Muscle of arm (tissue), 12 donors: ENCODE data around the gene OR6S1. TPM values are rescaled to one million over a fixed set of nuclear protein-coding genes. Genes with fewer than 3 reads are reported as not detected.
"Not testable (repeated sequence)": the region's sequence is repeated elsewhere in the genome, so short reads cannot be mapped to it uniquely, and the experiment has no call there.

Source experiments
- DNase-seq: peaks from one replicate; pipeline ENCODE4 v3.0.0-alpha.2; 2013
- polyA plus RNA-seq, 12 donors: library from polyadenylated mRNA; unstranded; fragments of 120-200 nt; gene quantifications; one replicate each; pipeline ENCODE4 v1.2.1, GENCODE V29; 2013; ENCODE audit not compliant: insufficient read length in 12 of 12

The OR6S1 gene
- polyA plus RNA-seq, 12 donors = not detected

DNA sequence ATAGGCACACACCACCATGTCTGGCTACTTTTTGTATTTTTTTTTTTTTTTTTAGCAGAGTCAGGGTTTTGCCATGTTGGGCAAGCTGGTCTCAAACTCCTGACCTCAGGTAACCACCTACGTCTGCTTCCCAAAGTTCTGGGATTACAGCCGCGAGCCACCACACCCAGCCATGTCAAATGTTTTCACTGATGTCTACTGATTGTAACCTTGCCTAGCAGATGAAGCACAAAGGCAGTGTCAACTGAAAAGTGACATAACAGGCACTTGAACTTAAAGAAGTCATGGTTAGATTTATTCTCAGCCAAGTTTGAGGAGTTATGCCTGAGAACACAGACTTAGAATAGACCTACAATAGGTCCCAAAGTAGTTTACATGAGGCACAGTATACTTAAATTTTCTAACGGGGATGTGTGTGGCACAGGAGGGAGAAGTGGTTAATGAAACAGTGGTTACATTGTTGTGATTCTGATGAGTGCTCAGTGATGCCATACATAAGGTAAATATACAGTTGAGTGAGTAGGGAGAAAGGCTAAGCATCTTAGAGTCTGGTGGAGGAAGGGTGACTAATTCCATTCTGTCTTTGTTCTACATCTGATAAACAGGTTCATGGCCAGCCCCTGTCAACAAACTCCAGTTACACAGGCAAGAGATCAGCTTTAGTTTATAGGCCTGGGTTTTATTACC, 30.2 kb upstream of the OR6S1 start:
- no peak for DNase-seq

DNA sequence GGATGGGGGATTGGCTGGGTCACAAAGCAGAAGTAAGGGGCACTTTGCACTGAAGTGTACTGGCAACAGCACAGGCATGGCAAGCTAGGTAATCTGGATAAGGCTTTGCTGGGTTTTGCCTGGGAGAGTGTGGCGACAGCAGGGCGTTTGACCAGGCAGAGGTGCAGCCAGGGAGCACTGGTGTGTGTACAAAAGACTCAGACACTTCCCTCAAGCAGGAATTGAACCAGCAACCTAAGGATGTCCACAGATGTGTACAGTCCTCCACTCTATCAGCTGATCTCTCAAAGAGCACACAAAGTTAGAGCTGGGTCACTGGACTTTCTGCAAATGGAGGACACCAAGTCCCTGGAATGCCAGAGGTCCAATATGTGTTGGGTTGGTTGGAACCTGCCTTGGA, 27.5 kb upstream of the OR6S1 start:
- DNase-seq = no peak

- DNase-seq = no peak
Measured at GRCh38 chr14:20667957-20668356, 26.5 kb upstream of the OR6S1 start.

DNA sequence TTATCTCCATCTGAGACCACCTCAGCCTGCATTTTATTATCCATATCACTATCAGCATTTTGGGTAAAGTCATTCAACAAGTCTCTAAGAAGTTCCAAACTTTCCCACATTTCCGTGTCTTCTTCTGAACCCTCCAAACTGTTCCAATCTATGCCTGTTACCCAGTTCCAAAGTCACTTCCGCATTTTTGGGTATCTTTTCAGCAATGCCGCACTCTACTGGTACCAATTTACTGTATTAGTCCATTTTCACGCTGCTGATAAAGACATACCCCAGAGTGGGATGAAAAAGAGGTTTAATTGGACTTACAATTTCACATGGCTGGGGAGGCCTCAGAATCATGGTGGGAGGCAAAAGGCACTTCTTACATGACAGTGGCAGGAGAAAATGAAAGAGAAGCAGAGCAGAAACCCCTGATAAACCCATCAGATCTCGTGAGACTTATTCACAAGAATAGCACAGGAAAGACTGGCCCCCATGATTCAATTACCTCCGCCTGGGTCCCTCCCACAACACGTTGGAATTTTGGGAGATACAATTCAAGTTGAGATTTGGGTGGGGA, 25.0 kb upstream of the OR6S1 start:
- not testable (repeated sequence) for DNase-seq

GRCh38 chr14:20662968-20663732, 21.7 kb upstream of the OR6S1 start:
- no peak for DNase-seq

DNA sequence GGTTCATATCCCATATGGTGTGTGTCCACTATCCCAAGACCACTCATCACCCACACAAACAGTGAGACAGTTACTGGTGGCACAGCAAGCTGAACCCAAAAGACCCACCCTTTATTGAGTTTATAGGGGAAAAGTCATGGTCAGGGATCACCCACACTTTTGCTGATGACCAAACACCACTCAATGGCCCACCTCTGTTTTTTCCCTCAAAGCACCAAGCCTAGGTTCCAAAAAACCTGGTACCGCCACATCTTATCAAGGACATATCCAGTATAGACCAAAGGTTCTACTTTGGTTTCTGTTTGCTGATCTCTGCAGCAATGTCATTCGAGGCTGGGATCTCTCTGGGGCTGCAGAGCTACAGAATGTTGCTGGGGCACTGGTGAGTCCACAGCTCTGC, 19.7 kb upstream of the OR6S1 start:
- DNase-seq = no peak

GRCh38 chr14:20659813-20660395, 18.4 kb upstream of the OR6S1 start:
- DNase-seq = no peak

DNA sequence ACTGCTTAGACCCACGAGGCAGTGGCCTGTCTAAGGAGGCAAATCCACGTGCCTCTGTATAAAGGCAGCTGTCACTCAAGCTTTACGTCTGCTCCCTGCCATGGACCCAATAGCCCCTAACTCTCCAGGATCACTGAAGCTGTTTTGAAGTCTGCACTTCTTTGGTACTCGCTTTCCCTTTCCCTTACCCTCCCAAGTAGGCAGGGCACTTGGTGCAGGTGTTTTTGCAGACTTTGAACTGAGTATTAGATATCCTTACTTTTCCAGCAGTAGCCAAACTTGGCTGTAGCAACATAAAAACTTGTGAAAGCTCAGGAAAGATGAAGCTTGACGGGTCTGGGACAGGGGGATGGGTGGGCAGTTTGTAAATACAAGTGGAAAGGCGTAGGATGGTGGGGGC, 17.8 kb upstream of the OR6S1 start:
- no peak for DNase-seq

DNA sequence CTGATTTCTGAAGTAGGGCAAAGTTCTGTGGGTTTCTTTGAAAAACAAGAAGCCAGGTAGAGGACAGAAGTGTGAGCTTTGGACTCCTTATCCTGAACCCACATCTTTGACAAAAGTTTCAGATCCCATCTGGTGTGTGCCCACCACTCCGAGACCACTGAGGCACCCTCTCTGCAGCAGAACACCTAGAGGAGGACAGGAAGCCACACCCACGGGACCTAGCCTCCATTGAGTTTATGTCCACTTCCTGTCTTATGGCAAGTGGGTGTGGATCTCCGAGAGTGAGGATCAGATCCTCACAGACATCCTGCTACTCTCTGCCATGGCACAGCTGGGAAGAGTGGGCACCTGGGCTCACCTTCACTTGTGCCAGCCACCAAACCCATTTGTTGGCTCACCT, 16.8 kb upstream of the OR6S1 start:
- no peak for DNase-seq

GRCh38 chr14:20657216-20658211, 16.0 kb upstream of the OR6S1 start:
- DNase-seq = no peak

- DNase-seq = no peak
Measured at GRCh38 chr14:20656274-20656673, 14.8 kb upstream of the OR6S1 start.

- DNase-seq = no peak
Measured at GRCh38 chr14:20655851-20656250, 14.4 kb upstream of the OR6S1 start.

GRCh38 chr14:20652996-20653975, 11.8 kb upstream of the OR6S1 start:
- DNase-seq = no peak

- no peak for DNase-seq
Measured at GRCh38 chr14:20645481-20645880, 4.0 kb upstream of the OR6S1 start.

DNA sequence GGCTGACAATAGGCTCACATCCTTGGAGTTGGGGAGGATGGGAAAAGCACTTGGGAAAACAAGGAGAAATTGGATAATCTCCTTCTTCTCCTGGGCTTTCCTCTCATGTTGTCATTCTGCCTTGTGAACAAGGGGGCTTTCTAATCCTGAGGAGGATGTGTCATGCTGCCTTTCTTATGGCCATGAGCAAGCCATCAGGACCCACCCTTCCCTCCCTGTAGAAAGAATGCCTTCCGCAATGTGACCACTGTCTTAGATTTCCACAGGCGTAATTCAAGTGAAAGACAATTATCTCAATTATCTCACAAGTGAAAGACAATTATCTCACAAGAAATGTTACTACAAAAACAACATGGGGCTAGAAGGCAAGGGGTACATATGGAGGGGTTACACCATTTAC, 3.0 kb upstream of the OR6S1 start:
- no peak for DNase-seq

GRCh38 chr14:20642755-20643154, 1.3 kb upstream of the OR6S1 start:
- DNase-seq = not testable (repeated sequence)

- DNase-seq = no peak
Measured at GRCh38 chr14:20642182-20642581, 691 bp upstream of the OR6S1 start.

- peak; percentile 35 for DNase-seq
Measured at GRCh38 chr14:20632831-20633691, 8.4 kb downstream of the OR6S1 start.

GRCh38 chr14:20632448-20632830, 9.1 kb downstream of the OR6S1 start:
- DNase-seq = no peak
